RPMI7951 (cell line): Measurements from ENCODE around the gene SMIM23. TPM values are rescaled to one million over a fixed set of nuclear protein-coding genes. Genes with fewer than 3 reads are reported as not detected.
"Not testable (repeated sequence)": the region's sequence is repeated elsewhere in the genome, so short reads cannot be mapped to it uniquely, and the experiment has no call there.

Experiments used
- DNase-seq: peaks from one replicate; pipeline ENCODE4 v3.0.0-alpha.2; 2012; ENCODE audit warnings: low read depth
- total RNA-seq: library from RNA; depleted of rRNA; stranded (reverse); fragments of >200 nt; shearing (Covaris generic); gene quantifications from 2 replicates; pipeline ENCODE4 v1.2.3, GENCODE V29; 2014

Gene SMIM23
- total RNA-seq, 1 experiment from 2014 or later, result not detected

DNA sequence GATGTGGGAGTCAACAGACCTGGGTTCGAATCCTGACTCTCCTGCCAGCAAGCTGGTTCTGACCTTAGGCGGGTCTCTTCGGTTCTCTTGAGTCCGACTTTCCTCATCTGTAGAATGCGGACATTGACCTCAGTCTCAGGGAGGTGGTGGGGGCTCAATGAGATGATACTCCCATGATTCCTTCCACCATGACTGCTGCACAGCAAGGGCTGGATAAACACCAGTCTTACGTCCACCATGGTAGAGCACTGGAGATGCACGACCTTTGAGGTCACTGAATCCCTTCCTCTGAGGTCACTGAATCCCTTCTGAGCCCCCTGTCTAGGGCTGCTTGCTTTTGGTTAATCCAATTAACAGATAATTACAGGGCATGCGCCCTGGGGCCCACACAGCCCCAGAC lies 12.5 kb upstream of the SMIM23 start:
- DNase-seq, result no peak

DNA sequence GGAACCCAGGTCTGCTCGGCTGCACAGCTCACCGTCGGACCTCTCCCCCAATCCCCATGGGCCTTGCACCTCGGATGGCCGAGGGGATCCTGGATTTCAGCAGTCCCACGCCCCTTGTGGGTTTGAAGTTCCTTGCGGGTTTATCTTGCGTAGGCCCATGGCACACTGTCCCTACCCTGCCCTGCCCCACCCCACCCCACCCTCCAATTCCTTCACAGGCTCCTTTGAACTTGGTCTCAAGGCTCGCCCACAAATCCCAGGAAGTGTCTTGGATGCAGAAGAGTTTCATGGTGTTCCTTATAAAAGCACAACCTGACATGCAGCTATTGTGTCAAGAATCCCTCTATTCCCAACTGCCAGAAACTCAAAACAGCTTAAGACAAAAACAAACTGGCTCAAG lies 11.2 kb upstream of the SMIM23 start:
- no peak for DNase-seq

DNA sequence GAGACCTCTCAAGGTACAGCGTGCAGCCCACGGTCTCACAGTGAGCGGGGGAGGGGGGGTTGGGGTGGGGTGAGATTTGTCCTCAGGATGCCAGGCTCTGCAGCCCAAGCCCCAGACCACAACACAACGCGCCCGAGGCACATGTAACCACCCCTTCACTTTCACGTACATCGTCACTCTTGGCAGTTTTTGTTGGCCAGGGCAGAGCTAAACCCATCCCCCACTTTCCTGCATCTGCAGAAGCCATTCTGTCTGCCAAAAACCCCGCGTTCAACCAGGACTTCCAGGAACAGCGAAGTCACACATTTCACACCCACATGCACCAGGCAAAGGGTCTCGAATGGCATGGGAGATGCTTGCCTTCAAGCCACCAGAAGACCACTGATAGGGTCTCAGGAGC lies 9.4 kb upstream of the SMIM23 start:
- DNase-seq, result no peak

DNA sequence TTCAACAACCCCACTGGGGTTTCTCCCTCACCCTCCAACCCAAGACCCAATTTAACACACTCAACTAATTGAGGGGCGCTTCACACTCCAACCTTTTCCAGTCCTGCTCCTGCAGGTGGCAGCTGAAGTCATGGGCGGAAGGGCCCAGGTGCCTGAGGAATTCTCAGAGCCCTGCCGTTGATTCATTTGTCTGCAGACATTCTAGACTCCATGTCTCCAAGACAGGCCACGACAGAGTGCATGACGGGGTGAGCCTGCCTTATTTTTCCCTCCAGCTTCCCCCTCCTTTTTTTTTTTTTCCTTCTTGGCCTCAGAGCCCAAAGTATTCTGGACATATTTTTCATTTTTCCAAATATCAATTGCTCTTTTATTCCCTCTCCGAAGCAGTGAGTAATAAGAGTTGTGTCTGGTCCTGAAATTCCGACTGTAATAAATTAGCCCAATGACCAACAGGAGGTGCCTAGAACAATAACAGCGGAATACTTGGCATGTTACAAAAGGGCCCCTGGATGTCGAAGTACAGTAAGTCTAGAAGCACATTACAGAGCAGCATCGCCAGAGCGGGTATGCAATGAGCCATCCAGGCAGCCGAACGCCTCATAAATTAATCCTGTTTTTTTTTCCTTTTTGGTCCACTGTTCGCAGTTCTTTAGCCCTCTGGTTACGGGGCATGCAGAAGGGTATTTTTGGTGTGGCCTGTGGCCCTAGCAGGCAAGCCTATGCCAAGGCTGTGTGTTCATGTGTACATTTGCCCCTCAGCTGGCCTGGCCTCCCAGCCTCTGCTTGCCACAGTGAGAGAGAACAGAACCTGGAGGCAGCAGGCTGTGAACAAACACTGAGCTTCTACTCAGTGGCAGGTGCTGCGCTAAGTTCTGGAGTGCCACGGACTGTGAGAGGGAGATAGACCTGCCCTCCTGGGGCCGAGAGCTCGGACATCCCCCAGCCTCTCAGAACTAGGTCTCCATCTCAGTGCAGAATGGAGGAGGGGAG lies 8.6 kb upstream of the SMIM23 start:
- no peak for DNase-seq

DNA sequence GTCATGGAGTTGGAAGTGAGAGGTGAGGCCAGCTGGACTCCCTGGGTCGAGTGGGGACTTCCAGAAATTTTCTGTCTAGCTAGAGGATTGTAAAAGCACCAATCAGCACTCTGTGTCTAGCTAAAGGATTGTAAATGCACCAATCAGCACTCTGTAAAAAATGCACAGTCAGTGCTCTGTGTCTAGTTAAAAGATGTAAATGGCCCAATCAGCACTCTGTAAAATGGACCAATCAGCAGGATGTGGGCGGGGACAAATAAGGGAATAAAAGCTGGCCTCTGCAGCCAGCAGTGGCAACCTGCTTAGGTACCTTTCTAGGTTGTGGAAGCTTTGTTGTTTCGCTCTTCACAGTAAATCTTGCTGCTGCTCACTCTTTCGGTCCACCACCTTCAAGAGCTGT lies 3.9 kb upstream of the SMIM23 start:
- not testable (repeated sequence) for DNase-seq

DNA sequence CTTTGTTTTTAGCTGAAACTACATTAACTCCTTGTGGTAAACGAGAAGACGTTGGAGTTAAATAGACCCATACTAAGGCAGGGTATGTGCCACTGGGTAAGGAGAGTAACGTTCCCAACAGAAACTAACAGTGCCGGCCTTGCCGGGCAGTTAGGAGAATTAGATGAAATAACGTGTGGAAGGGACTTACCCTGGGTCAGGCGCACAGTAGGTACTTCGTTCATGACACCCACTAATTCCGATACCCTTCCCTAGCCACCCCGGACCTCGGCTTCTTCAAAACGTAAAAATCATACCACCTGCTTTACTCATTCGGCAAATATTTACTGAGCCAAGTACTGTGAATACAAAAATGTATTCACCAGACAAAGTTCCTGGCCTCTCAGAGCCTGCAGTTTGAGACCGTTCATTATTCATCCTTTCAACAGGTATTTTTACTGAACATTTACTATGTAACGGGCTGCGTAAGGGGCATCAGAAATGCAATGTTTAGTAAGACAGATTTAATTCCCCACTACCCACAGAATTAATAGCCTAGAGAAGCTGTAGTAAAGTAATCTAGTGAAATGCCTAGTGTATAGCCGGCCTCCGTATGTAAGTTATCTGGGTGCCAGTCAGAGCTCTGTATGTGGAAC lies 3.2 kb upstream of the SMIM23 start:
- DNase-seq, result no peak

DNA sequence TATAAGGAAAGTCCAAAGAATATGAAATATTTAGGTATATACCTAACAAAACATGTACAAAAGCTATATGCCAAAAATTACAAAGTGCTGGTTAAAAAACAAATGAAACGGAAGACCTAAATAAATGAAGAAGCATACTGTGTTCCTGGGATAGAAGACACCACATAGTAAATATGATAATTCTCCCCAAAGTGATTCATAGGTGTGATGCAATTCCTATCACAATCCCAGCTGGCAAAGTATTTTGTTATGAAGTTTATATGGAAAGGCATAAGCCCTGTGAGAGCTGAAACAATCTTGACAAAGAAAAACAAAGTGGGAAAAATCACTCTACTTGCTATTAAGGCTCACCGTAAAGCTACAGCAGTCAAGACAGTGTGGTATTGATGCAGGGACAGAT lies 2.6 kb upstream of the SMIM23 start:
- no peak for DNase-seq

DNA sequence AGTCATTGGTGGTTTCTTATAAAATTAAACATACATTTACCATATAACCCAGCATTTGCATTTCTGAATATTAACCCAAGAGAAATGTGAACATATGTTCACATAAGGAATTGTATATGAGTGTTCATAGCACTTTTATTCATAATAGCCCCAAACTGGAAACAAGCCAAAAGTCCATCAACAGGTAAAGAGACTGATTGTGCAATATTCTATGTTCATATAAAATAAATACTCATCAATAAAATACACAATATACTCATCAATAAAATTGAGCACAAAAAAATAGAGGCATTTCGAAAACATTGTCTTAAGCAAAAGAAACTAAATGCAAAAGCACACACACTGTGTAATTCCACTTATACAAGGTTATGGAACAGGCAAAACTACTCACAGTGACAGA lies 3.7 kb downstream of the SMIM23 start:
- DNase-seq, result no peak

DNA sequence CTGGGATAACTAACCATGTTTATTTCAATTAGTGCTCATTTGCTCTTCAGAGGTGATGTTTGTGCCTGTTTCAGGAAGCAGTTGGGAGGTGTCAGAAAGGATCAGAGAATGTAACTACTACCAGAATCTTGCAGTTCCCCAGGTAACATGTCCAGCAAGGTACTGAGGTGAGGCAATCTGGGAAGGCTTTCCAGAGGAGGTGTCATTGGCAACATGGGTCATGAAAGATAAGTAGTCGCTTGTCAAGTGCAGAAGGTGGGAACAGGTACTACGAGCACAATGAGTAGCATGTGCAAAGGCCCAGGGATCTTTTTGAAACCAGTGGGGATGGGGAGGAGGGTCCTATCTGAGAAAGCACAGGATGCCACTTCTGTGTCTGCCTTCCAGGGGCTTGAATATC lies 4.8 kb downstream of the SMIM23 start:
- DNase-seq, result no peak

DNA sequence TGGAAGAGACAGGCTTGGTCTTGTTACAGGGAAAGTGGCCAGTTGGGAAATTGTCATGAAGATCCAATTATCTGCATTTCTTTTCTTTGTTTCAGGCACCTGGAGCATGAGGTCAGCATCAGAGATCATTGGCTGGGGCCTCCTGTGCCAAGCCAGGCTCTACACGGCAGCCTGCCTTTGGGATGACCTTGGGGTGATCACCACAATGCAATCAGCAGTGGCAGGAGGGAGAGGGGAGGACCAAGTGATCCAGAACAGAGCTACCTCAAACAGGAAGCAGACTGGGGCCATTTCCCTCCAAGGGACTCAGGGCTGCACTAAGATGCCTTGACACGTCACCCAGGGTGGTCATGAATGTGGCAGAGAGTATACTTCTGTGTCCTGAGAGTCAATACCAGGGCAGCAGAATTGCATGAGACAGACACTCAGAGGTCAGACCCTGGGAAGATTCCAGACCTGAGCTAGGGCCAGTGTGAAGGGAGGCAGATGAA lies 8.9 kb downstream of the SMIM23 start:
- no peak for DNase-seq

DNA sequence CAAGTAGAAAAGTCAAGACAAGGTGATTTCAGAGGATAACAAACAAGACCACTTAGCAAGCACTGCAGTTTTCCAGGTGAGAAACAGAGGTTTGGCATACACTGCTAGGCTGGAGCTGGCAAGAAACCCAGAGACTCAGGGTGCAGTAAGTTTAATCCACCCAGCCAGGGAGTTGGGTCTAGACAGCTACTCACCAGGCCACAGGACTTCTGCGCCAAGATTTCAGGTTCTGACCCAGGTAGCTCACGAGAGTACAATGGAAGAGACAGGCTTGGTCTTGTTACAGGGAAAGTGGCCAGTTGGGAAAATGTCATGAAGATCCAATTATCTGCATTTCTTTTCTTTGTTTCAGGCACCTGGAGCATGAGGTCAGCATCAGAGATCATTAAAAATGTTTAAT lies 9.8 kb downstream of the SMIM23 start:
- no peak for DNase-seq

DNA sequence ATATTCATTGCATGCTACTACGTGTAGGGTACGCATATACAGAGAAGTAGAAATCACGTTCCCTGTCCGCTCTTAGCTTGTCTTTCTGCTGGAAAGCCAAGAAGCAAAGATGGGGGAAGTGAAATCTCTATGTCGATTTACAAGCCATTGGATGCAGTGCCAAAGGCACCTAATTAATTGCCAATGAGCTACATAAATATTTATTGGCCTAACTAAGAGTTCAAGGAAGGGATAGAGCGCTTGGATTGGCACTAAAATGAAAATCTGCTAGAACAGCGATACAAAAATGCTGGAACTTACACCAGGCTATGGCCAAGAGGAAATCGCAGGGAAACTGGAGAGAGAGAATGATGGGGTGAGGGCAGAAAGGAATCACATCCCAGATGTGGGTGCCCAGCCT lies 10.8 kb downstream of the SMIM23 start:
- DNase-seq, result no peak

DNA sequence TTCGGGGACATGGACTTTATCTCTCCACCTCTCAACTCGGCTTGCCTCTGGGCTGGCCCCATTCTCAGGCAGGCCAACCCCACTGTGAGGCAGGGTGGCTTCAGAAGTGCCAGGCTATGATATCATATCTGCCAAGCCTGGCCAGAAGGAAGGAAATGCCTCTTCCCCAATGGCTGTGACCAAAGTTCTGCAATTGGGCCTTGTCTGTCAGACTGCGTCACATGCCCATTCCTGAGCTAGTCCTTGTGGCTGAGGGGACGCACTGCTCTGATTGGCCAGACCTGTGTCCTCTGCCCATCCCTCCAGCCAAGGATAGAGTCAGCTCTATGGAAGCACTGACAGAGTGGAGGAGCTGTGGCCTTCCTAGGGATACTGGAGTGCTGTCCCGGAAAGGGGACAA lies 11.9 kb downstream of the SMIM23 start:
- no peak for DNase-seq

DNA sequence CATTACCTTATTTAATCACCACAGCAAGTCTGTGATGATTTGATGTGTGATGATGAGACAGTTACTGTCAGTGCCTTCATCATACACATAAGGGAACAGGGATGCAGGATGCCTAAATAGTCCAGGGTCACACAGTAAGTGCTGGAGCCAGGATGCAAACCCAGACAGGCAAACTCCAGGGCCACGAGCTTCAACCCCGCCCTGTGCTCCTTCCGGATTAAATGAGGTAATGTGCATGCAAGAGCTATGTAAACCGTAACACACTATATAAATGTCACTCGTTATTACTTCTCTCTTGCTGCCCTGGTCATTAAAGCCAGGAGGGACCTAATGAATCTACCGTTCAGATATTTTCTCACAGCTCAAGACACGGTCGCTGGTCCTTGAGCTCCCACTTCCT lies 12.8 kb downstream of the SMIM23 start:
- no peak for DNase-seq

DNA sequence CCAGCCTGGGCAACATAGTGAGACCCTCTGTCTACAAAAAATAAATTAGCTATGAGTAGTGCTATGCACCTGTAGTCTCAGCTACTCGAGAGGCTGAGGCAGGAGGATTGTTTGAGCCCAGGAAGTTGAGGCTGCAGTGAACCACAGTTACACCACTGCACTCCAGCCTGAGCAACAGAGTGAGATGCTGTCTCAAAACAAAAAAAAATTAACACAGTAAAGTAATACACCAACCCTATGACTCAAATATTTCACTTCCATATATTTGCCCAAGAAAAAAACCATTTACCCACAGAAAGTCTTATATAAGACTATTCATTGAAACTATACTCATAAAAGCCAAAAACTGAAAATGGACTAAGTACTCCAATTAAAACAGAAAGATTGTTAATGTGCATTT lies 16.2 kb downstream of the SMIM23 start:
- no peak for DNase-seq

DNA sequence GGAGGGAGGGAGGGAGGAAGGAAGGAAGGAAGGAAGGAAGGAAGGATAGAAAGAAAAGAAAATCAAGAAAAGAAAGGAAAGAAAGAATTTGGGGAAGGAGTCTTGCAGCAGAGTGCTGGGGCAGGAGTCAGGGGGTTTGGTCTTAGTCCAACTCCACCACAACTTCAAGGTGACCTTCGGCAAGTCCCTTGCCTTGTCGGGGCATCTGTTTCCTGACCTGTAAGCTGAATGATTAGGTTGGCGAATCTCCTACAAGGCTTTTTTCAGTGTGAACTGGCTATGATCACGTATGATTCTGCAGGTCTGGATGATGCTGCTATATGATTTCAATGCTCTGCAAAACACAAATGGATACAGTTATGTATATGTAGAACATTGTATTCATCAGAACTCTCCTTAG lies 20.1 kb downstream of the SMIM23 start:
- DNase-seq, result no peak

DNA sequence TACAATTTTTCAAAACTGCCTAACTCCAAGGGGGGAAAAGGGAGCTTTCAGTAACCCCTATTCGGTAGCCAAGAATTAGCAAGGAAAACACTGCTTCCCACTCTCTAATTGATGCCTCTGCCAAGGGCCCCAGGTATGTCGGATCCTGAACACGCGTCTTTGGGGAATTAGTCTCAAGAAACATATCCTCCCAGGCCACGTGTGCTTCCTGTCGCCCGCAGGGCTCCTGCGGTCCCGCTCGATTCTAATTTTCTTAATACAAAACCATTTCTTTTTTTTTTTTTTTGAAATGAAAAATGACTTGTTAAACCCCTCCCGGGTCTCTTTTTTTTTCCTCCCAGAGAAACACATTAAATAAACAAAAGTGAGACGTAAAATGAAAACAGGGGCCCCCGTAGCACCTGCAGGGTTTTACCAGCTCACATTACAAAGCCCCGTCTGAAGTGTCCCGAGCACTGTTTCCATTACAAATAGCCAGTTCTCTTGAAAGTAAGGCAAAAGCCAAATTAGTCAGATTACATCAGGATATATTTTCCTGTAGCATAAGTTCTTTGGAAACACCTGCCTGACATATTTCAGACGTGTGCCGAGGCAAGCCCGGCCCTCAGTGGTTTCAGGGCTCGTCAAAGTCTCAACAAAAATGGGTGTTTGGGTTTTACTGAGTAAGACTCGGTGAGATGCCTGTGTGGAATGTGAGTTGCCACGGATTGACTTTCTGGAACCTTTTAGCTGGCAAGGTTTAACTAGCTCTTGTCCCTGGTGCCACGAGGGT lies 21.5 kb downstream of the SMIM23 start:
- no peak for DNase-seq

DNA sequence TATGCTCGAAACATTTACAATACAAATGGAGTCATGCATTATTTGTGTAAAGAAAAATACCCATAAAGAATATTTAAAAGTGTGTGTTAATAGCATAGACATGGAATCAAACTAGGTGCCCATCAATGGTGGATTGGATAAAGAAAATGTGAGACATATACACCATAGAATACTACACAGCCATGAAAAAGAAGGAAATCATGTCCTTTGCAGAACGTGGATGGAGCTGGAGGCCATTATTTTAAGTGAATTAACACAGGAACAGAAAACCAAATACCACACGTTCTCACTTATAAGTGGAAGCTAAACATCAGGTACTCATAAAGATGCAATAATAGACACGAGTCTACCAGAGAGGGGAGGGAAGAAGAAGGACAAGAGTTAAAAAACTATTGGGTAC lies 22.8 kb downstream of the SMIM23 start:
- no peak for DNase-seq

DNA sequence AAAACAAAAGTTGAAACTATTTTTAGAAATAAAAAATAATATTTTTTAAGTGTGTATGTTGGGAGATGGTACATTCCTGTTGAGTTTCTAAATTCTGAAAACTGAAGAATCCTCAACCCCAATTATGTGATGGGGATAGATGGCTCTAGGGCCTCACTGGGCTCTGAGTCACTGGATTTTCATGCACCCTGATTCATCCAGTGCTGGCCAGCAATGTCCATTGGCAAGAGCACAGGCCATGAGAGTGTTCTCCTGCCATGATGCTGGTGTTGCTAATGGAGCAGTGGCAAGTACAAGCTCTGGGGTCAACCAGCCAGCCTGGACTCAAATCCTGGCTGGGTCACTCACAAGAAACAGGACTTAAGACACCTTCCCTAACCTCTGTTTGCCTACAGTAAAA lies 23.3 kb downstream of the SMIM23 start:
- peak; percentile 42 for DNase-seq

DNA sequence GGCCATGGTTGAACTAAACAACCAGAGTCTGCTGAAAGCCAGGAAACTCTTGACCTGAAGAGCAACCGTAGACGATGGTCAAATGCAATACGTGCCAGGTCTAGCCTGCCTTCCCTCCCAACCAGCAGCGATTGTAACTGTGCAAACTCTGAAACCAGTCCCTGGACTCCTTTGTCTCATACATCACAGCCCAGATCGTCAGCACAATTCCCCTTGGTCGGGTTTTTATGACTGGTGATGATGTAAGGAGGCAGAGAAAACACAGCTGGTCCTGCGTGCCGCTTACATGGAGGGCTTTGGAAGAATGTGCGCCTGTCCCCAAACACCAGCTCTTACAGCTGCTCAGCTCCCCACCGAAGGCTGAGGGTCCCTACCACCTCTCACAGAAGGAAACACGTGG lies 24.6 kb downstream of the SMIM23 start:
- no peak for DNase-seq

DNA sequence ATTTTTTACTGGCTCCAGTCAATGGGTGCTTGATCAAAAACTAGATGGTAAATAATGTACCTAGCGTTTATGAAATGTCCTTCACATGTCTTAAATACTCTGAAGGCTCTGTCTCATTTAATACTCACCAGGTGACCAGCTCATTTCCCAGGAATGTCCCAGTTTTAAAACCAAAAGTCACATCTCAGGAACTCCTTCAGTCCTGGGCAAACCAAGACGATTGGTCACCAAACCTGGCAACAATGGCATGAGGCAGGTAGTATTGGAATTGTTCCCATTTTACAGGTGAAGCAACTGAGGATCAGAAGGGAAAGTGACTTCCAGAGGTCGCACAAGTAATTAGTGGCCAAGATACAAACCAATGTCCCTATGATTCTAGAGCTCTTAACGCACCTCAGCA lies 27.7 kb downstream of the SMIM23 start:
- DNase-seq, result no peak

DNA sequence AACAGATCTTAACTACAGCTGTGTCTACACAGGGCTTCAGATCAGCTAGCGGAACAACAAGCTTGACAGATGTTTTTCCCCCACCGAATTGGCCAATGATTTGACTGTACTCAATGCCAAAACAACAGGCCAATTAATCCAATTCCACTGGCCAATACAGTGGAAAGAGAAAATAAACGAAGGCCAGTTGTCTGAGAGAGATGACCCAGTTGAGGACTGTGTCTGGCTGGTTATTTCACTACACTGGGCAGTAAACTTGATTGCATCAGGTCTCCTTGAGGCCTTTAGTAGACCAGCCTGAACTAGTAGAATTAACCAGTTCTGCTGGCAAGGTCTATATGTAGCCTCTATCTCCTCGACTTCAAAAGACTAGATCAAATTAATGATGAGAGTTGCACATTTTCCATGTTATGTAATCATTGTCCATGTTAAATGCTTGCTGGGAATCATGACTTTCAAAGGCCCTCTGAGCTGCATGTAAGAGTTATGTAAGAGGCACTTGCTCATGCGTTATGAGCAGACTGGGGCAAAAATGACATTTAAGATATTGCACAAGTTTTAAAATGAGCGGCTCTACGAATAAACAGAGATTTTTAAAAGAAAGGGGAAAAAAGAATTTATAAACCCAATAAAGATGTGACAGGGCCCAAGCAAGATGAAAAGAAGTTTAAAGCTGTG lies 28.3 kb downstream of the SMIM23 start:
- no peak for DNase-seq
